RWPE2 (cell line): ENCODE data around the gene PAQR8.
A peak's percentile ranks its signal among the peaks of the same experiment; 100 is the strongest.

ENCODE experiments used
- ATAC-seq: fragments of 200-7000 bp; cut with Tn5 transposase; 3 replicates; pipeline ENCODE4 v1.9.1; 2021; ENCODE audit warnings: low read depth
- DNase-seq: peaks from one replicate; pipeline ENCODE4 v3.0.0-alpha.2; 2020; ENCODE audit warnings: low spot score
- H3K27ac ChIP-seq: fragments of 450-650 bp; 2 replicates; pipeline ENCODE4 v1.5.1; 2017; ENCODE audit warnings: mild to moderate bottlenecking; ENCODE audit not compliant: poor library complexity, severe bottlenecking
- H3K27me3 ChIP-seq: fragments of 250-450 bp; sonication (Bioruptor Pico); 2 replicates; pipeline ENCODE4 v1.5.1; 2021; ENCODE audit warnings: mild to moderate bottlenecking, moderate library complexity; ENCODE audit not compliant: insufficient read depth, poor library complexity, severe bottlenecking
- H3K36me3 ChIP-seq: fragments of 250-450 bp; sonication (Bioruptor Pico); 2 replicates; pipeline ENCODE4 v1.5.1; 2020; ENCODE audit warnings: low read depth, mild to moderate bottlenecking, moderate library complexity
- H3K4me1 ChIP-seq: fragments of 250-450 bp; sonication (Bioruptor Pico); 2 replicates; pipeline ENCODE4 v1.5.1; 2021; ENCODE audit warnings: mild to moderate bottlenecking, moderate library complexity; ENCODE audit not compliant: insufficient read depth, poor library complexity, severe bottlenecking
- H3K4me3 ChIP-seq: fragments of 250-450 bp; sonication (Bioruptor Pico); 2 replicates; pipeline ENCODE4 v1.5.1; 2021; ENCODE audit warnings: mild to moderate bottlenecking, moderate library complexity; ENCODE audit not compliant: severe bottlenecking
- H3K9me3 ChIP-seq: fragments of 250-450 bp; sonication (Bioruptor Pico); 2 replicates; pipeline ENCODE4 v1.5.1; 2021; ENCODE audit warnings: mild to moderate bottlenecking, moderate library complexity; ENCODE audit not compliant: severe bottlenecking
- TF ChIP-seq, protein P1 (sequence below): fragments of 450-650 bp; IDR thresholded peaks from one replicate; pipeline ENCODE4 v1.5.1; 2017; ENCODE audit warnings: mild to moderate bottlenecking, moderate library complexity; ENCODE audit not compliant: poor library complexity, severe bottlenecking

PAQR8 gene

DNA sequence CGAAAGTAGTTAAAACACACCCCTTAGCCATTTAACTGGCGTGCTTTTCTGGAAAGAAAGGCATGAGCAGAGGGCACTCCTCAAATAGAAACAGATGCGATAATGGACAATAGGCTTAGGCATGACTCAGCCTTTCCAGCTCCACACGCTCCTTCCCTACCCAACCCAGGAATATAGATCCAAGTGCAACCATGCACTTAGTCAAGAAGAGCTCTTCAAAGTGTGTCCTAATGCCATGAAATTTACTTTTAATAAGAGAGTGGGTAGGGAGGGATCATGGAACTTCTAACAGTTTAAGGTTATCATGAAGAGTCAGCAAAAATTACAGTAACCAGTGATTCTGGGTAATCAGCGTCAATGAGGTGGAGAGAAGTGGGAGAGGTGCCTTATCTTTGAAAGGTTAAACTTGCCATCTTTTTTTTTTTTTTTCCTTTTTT lies 55.7 kb downstream of the PAQR8 start:
- no peaks in the 10 kb centered on the region for H3K9me3 ChIP-seq
- H3K4me1 ChIP-seq = peaks cover 23% of the 10 kb centered on the region
- TF ChIP-seq, protein P1, sequence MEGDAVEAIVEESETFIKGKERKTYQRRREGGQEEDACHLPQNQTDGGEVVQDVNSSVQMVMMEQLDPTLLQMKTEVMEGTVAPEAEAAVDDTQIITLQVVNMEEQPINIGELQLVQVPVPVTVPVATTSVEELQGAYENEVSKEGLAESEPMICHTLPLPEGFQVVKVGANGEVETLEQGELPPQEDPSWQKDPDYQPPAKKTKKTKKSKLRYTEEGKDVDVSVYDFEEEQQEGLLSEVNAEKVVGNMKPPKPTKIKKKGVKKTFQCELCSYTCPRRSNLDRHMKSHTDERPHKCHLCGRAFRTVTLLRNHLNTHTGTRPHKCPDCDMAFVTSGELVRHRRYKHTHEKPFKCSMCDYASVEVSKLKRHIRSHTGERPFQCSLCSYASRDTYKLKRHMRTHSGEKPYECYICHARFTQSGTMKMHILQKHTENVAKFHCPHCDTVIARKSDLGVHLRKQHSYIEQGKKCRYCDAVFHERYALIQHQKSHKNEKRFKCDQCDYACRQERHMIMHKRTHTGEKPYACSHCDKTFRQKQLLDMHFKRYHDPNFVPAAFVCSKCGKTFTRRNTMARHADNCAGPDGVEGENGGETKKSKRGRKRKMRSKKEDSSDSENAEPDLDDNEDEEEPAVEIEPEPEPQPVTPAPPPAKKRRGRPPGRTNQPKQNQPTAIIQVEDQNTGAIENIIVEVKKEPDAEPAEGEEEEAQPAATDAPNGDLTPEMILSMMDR = no peak
- DNase-seq (no peak), ATAC-seq (peak; percentile 37; the same call in 1 of the 3 replicates)
- H3K4me3 ChIP-seq = no peak overlapping the region
- H3K27ac ChIP-seq = peak overlapping the region; percentile 70
- H3K27me3 ChIP-seq = no peaks in the 10 kb centered on the region
- no peaks in the 10 kb centered on the region for H3K36me3 ChIP-seq

DNA sequence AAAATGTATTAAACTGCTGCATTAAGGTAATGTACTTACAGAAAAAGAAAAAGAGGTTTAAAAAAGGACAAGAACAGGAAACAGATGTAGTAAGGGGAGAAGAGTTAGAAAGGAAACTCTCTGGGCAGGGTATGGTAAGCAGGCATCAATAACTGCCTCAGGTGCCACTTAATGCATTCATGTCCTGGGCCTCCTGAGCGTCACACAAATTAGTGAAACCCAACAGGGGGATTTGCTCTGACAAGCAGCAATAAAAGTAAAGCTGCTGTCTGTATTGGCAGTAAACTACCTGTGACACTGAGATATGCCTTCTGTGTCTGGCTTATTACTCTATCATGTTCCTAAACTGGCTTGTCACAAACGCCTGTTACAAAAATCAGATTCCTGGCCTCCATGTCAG lies 56.7 kb downstream of the PAQR8 start:
- Histone ChIP-seq H3K27me3 (no peaks in the 10 kb centered on the region), H3K36me3 (no peaks in the 10 kb centered on the region), H3K27ac (peak overlapping the region; percentile 70), H3K4me3 (no peak overlapping the region), H3K9me3 (no peaks in the 10 kb centered on the region), H3K4me1 (peaks cover 29% of the 10 kb centered on the region)
- ATAC-seq (no peak), DNase-seq (no peak)
- TF ChIP-seq, protein P1 = no peak

DNA sequence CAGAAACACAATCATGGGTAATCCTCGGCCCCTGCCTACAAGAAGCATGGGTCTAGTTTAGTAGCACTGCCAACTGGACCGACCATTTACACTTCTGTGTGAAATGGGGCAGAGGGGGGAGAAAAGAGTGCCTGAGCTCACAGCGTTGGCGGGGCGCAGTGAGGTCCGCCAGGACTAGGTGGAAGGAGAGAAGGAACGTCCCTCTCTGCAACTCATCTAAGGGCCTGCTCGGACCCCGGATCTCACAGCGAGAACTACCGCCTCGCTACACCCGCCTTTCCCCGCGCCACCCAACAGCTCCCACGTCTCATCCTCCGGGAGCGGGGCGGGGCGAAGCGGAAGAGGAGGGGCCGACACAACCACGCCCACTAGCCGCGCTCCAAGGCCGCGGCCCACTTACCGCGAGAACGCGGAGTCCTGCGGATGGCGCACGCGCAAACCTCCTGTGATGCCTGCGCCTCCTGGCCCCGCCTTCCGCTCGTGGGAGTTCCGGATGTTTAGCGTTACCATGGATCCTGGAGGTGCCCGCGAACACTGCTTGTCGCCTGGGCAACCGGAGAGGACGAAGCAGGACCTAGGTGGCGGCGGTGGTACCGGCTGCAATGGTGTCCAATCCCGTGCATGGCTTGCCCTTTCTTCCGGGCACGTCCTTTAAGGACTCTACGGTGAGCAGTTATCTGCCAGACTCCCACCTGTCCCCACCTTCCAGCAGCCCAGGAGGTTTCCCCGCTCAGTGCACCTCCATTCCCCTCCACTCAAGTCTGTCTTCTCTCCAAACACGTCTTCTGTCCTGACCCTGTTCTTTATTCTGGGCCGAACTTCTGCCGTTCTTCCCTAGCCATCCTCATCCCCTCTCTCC lies 58.1 kb downstream of the PAQR8 start, which contains the start of gene EFHC1:
TSS of gene EFHC1 (plus strand) at position 534 of the 859 bp plus-strand sequence. CDS start at position 603, 69 bp downstream.
- H3K27me3 ChIP-seq = no peaks in the 10 kb centered on the region
- peak; percentile 73 for ATAC-seq
- peak within 1 kb of the TSS; percentile 55 for H3K4me3 ChIP-seq
- H3K36me3 ChIP-seq = peaks cover 5% of the 10 kb centered on the region; the same call in 1 of the 2 replicates
- peak; percentile 98 for DNase-seq
- TF ChIP-seq, protein P1 = no peak
- peak within 1 kb of the TSS; percentile 70 for H3K27ac ChIP-seq
- peaks cover 43% of the 10 kb centered on the region for H3K4me1 ChIP-seq
- no peaks in the 10 kb centered on the region for H3K9me3 ChIP-seq

DNA sequence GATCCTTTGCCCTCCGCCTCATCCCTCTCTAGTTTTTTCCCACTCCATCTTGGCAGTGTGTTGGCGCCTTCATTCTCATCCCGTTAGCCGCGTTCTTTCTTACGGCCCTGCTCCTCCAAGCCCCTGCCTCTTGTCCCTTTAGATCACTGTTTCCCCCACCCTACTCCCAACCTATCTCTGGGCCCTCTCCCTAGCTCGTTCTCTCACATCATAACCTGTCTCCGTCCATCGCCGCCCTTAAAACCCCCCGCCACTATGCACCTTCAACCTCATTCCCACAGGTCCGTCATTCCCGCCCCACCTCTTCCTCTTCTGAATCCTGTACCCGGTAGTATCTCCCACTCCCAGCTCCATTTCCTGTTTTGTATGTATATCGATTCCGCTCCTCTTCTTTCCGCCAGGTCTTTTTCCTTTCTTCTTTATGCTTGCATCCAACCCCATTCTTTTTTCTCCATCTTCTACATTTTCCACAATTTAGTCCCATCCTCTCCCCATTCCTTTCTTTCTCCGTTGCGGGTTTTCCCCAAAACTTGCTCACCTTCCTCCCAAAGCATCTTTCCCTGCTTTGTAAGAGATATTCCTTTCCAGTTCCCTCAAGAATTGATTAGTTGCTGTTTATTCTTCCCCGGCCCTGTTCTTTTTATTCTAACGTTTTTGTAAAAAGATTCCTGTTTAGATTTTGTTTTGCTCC lies 58.9 kb downstream of the PAQR8 start:
- peaks cover 5% of the 10 kb centered on the region; the same call in 1 of the 2 replicates for H3K36me3 ChIP-seq
- H3K4me3 ChIP-seq = peak overlapping the region; percentile 55
- H3K27me3 ChIP-seq = no peaks in the 10 kb centered on the region
- ATAC-seq (peak; percentile 46), DNase-seq (no peak)
- peak overlapping the region; percentile 70 for H3K27ac ChIP-seq
- TF ChIP-seq, protein P1 = no peak
- H3K9me3 ChIP-seq = no peaks in the 10 kb centered on the region
- peaks cover 44% of the 10 kb centered on the region for H3K4me1 ChIP-seq
